CD14-positive monocyte (primary cell): ENCODE measurements around the gene NKIRAS2. TPM values are rescaled to one million over a fixed set of nuclear protein-coding genes. Genes with fewer than 3 reads are reported as not detected.

ENCODE experiments used
- DNase-seq, 3 donors: peaks; one replicate each; pipeline ENCODE4 v3.0.0-alpha.2; 2011 to 2022
- H2AFZ ChIP-seq: 2 replicates; pipeline ENCODE4 v1.6.0; 2012; ENCODE audit warnings: mild to moderate bottlenecking, low read depth, low read length, inconsistent platforms; ENCODE audit not compliant: insufficient read depth, poor library complexity, severe bottlenecking
- H3K27ac ChIP-seq, 2 donors: 1 replicate in 1 of 2; 2 replicates in 1 of 2; pipeline ENCODE4 v1.5.1; 2012 to 2013; ENCODE audit warnings: low read length in 2 of 2, control low read depth in 1 of 2, inconsistent platforms in 1 of 2, low read depth in 1 of 2, mild to moderate bottlenecking in 1 of 2
- H3K27me3 ChIP-seq, 2 donors: one replicate each; pipeline versions ENCODE4 v1.6.0 to v1.6.1; 2011 to 2013; ENCODE audit warnings: low read length in 2 of 2; ENCODE audit not compliant: control insufficient read depth in 2 of 2, insufficient read depth in 2 of 2
- H3K36me3 ChIP-seq, 2 donors: replicated peaks in 1 of 2; 1 replicate in 1 of 2; 2 replicates in 1 of 2; pipeline versions ENCODE4 v1.5.1 to v1.6.1; 2012 to 2013; ENCODE audit warnings: low read length in 2 of 2, control low read depth in 1 of 2, inconsistent platforms in 1 of 2, mild to moderate bottlenecking in 1 of 2; ENCODE audit not compliant: insufficient read depth in 2 of 2, control insufficient read depth in 1 of 2
- H3K4me1 ChIP-seq, 2 donors: 1 replicate in 1 of 2; 2 replicates in 1 of 2; pipeline versions ENCODE4 v1.5.1 to v1.6.1; 2012 to 2013; ENCODE audit warnings: low read length in 2 of 2, control low read depth in 1 of 2, inconsistent platforms in 1 of 2, mild to moderate bottlenecking in 1 of 2, moderate library complexity in 1 of 2; ENCODE audit not compliant: insufficient read depth in 2 of 2, control insufficient read depth in 1 of 2
- H3K4me2 ChIP-seq: replicated peaks from 2 replicates; pipeline ENCODE3; 2012; ENCODE audit warnings: low read length, moderate library complexity, mild to moderate bottlenecking; ENCODE audit not compliant: poor library complexity, severe bottlenecking; ENCODE audit errors: extremely low read depth
- H3K4me3 ChIP-seq, 3 experiments: fragments of 200-600 bp in 1 of 3; sonication (generic) in 1 of 3; replicated peaks in 1 of 3; 1 replicate in 2 of 3; 2 replicates in 1 of 3; pipeline ENCODE4 v1.5.1; 2011 to 2013; ENCODE audit warnings: low read length in 3 of 3, mild to moderate bottlenecking in 3 of 3, control low read depth in 2 of 3, low read depth in 2 of 3, inconsistent platforms in 1 of 3, moderate library complexity in 1 of 3
- H3K79me2 ChIP-seq: 2 replicates; pipeline ENCODE4 v1.6.0; 2012; ENCODE audit warnings: mild to moderate bottlenecking, control low read depth, inconsistent platforms, low read length, moderate library complexity; ENCODE audit not compliant: insufficient read depth
- H3K9ac ChIP-seq: 2 replicates; pipeline ENCODE4 v1.6.0; 2017; ENCODE audit warnings: low read length, mild to moderate bottlenecking; ENCODE audit not compliant: insufficient read depth, poor library complexity, severe bottlenecking
- H3K9me3 ChIP-seq, 2 donors: replicated peaks in 1 of 2; 1 replicate in 1 of 2; 2 replicates in 1 of 2; pipeline versions ENCODE4 v1.5.1 to v1.6.1; 2012 to 2013; ENCODE audit warnings: low read length in 2 of 2, control low read depth in 1 of 2; ENCODE audit not compliant: control insufficient read depth in 1 of 2, insufficient read depth in 1 of 2
- H4K20me1 ChIP-seq: 2 replicates; pipeline ENCODE4 v1.6.0; 2012; ENCODE audit warnings: mild to moderate bottlenecking, low read length, control low read depth, moderate library complexity; ENCODE audit not compliant: insufficient read depth
- H3K27ac Mint-ChIP-seq, 7 donors: one replicate each; pipeline ENCODE4 v1.8.0; 2020; ENCODE audit warnings: mild to moderate bottlenecking in 7 of 7, mixed read lengths in 7 of 7, moderate library complexity in 6 of 7, inconsistent platforms in 2 of 7
- H3K27me3 Mint-ChIP-seq, 3 donors: one replicate each; pipeline ENCODE4 v1.8.0; 2021 to 2022; ENCODE audit warnings: low read depth in 3 of 3, mild to moderate bottlenecking in 3 of 3, mixed read lengths in 3 of 3, moderate library complexity in 3 of 3, inconsistent platforms in 1 of 3
- H3K36me3 Mint-ChIP-seq, 2 donors: one replicate each; pipeline ENCODE4 v1.8.0; 2020; ENCODE audit warnings: mixed read lengths in 2 of 2, inconsistent platforms in 1 of 2, mild to moderate bottlenecking in 1 of 2
- H3K4me1 Mint-ChIP-seq: one replicate; pipeline ENCODE4 v1.8.0; 2020; ENCODE audit warnings: mild to moderate bottlenecking, mixed read lengths
- H3K4me3 Mint-ChIP-seq, 2 donors: one replicate each; pipeline ENCODE4 v1.8.0; 2020; ENCODE audit warnings: mild to moderate bottlenecking in 2 of 2, mixed read lengths in 2 of 2, moderate library complexity in 1 of 2
- H3K9me3 Mint-ChIP-seq, 7 donors: one replicate each; pipeline ENCODE4 v1.8.0; 2020 to 2022; ENCODE audit warnings: mixed read lengths in 7 of 7, mild to moderate bottlenecking in 6 of 7, moderate library complexity in 6 of 7, inconsistent platforms in 2 of 7
- CTCF ChIP-seq: fragments of 200-600 bp; IDR thresholded peaks from one replicate; pipeline ENCODE4 v1.8.0; 2022; ENCODE audit warnings: antibody characterized with exemption, mild to moderate bottlenecking
- WGBS: methylation state at CpG from one replicate; pipeline ENCODE4 v1.1.5; 2013; ENCODE audit warnings: missing lambda C conversion rate; ENCODE audit not compliant: insufficient coverage; 5-methylcytosine and 5-hydroxymethylcytosine counted together
- intact Hi-C, 2 donors: fragments of 100-400 bp; cut with micrococcal nuclease; formaldehyde crosslinking; loops; one replicate each; pipeline versions ENCODE4 v1.15.0 to v1.15.1; 2023
- polyA plus RNA-seq, 3 donors: library from polyadenylated mRNA; depleted of rRNA in 1 of 3; unstranded in 2 of 3; stranded (reverse) in 1 of 3; fragments of 300-500 nt in 2 of 3; fragments of >200 nt in 1 of 3; fragmentation: Illumina TruSeq in 2 of 3; gene quantifications; 1 replicate in 2 of 3; 2 replicates in 1 of 3; pipeline ENCODE4 v1.2.3, GENCODE V29; 2012 to 2021

The NKIRAS2 gene
- polyA plus RNA-seq, 3 donors, result 51.1 to 77.1 (median 69.9) TPM

- Mint-ChIP-seq H3K9me3 (no peaks in the 10 kb centered on the region), H3K4me1 (peaks cover 15% of the 10 kb centered on the region), H3K27ac (peak overlapping the region in 2 of 7 donors; percentile 0 to 32), H3K27me3 (peaks cover 0 to 1% (median 0%) of the 10 kb centered on the region in 3 donors), H3K36me3 (peaks cover 79 to 99% of the 10 kb centered on the region in 2 donors), H3K4me3 (no peak overlapping the region)
- H3K36me3 ChIP-seq, result peaks cover 90 to 98% of the 10 kb centered on the region in 2 donors
- H3K9ac ChIP-seq, result no peak overlapping the region
- H3K4me2 ChIP-seq, result no peak overlapping the region
- WGBS, result no CpG with 5 or more reads among the region's 2 CpGs
- peaks cover 64% of the 10 kb centered on the region for H3K79me2 ChIP-seq
- DNase-seq, result no peak
- H3K4me3 ChIP-seq, result no peak overlapping the region
- no peak overlapping the region for H2AFZ ChIP-seq
- no peaks in the 10 kb centered on the region for H3K27me3 ChIP-seq
- H4K20me1 ChIP-seq, result peaks cover 86% of the 10 kb centered on the region
- no peak overlapping the region for H3K27ac ChIP-seq
- H3K9me3 ChIP-seq, result no peaks in the 10 kb centered on the region
- TF ChIP-seq CTCF, result no peak
- peaks cover 3 to 7% of the 10 kb centered on the region in 2 donors for H3K4me1 ChIP-seq
- intact Hi-C loops, result no loop called here
Measured at GRCh38 chr17:41996855-41997164, 23.1 kb upstream of the NKIRAS2 start.

- no peak overlapping the region for H3K4me2 ChIP-seq
- peaks cover 79 to 98% of the 10 kb centered on the region in 2 donors for H3K36me3 ChIP-seq
- H3K9me3 Mint-ChIP-seq, result no peaks in the 10 kb centered on the region
- DNase-seq, result no peak
- intact Hi-C loops, result no loop called here
- peak overlapping the region in 2 of 7 donors; percentile 5 to 13 for H3K27ac Mint-ChIP-seq
- TF ChIP-seq CTCF, result no peak
- peaks cover 79 to 93% of the 10 kb centered on the region in 2 donors for H3K36me3 Mint-ChIP-seq
- no peak overlapping the region for H3K4me3 ChIP-seq
- no peaks in the 10 kb centered on the region for H3K9me3 ChIP-seq
- H3K27me3 ChIP-seq, result no peaks in the 10 kb centered on the region
- H2AFZ ChIP-seq, result no peak overlapping the region
- H3K27ac ChIP-seq, result no peak overlapping the region
- peaks cover 90% of the 10 kb centered on the region for H4K20me1 ChIP-seq
- no peaks in the 10 kb centered on the region for H3K27me3 Mint-ChIP-seq
- H3K9ac ChIP-seq, result no peak overlapping the region
- no CpG with 5 or more reads among the region's 2 CpGs for WGBS
- H3K79me2 ChIP-seq, result peaks cover 75% of the 10 kb centered on the region
- H3K4me1 Mint-ChIP-seq, result peaks cover 31% of the 10 kb centered on the region
- H3K4me3 Mint-ChIP-seq, result no peak overlapping the region
- peaks cover 3 to 20% of the 10 kb centered on the region in 2 donors for H3K4me1 ChIP-seq
Measured at GRCh38 chr17:41998497-41998896, 21.4 kb upstream of the NKIRAS2 start.
